T-helper 17 cell (primary cell): Measurements from ENCODE around the gene LINC01488. TPM values are rescaled to one million over a fixed set of nuclear protein-coding genes. Genes with fewer than 3 reads are reported as not detected.

Source experiments
- ATAC-seq: fragments of 150-1000 bp; cut with Tn5 transposase; 2 replicates; pipeline ENCODE4 v1.10.0; 2021; ENCODE audit warnings: mild to moderate bottlenecking, moderate library complexity
- DNase-seq, 3 donors: peaks; one replicate each; pipeline versions ENCODE4 v3.0.0 to v3.0.0-alpha.2; 2020 to 2021
- H3K9me3 ChIP-seq: one replicate; pipeline ENCODE4 v1.7.0; 2013; ENCODE audit warnings: low read length, mild to moderate bottlenecking; ENCODE audit not compliant: control insufficient read depth, poor library complexity, severe bottlenecking
- H3K27ac Mint-ChIP-seq: one replicate; pipeline ENCODE4 v1.8.0; 2022; ENCODE audit warnings: mild to moderate bottlenecking, moderate library complexity, mixed read lengths
- H3K27me3 Mint-ChIP-seq: one replicate; pipeline ENCODE4 v1.8.0; 2022; ENCODE audit warnings: mixed read lengths
- H3K36me3 Mint-ChIP-seq: one replicate; pipeline ENCODE4 v1.8.0; 2022; ENCODE audit warnings: low read depth, mixed read lengths
- H3K4me1 Mint-ChIP-seq: one replicate; pipeline ENCODE4 v1.8.0; 2022; ENCODE audit warnings: mild to moderate bottlenecking, mixed read lengths
- H3K4me3 Mint-ChIP-seq: one replicate; pipeline ENCODE4 v1.8.0; 2022; ENCODE audit warnings: mild to moderate bottlenecking, moderate library complexity, mixed read lengths
- total RNA-seq, 4 donors: library from RNA in 2 of 4; stranded (reverse) in 2 of 4; gene quantifications; one replicate each; pipeline ENCODE4 v1.2.3 and lab custom pipeline; 2022 to 2026

LINC01488 gene
- total RNA-seq, 2 donors from 2014 or later = not detected

DNA sequence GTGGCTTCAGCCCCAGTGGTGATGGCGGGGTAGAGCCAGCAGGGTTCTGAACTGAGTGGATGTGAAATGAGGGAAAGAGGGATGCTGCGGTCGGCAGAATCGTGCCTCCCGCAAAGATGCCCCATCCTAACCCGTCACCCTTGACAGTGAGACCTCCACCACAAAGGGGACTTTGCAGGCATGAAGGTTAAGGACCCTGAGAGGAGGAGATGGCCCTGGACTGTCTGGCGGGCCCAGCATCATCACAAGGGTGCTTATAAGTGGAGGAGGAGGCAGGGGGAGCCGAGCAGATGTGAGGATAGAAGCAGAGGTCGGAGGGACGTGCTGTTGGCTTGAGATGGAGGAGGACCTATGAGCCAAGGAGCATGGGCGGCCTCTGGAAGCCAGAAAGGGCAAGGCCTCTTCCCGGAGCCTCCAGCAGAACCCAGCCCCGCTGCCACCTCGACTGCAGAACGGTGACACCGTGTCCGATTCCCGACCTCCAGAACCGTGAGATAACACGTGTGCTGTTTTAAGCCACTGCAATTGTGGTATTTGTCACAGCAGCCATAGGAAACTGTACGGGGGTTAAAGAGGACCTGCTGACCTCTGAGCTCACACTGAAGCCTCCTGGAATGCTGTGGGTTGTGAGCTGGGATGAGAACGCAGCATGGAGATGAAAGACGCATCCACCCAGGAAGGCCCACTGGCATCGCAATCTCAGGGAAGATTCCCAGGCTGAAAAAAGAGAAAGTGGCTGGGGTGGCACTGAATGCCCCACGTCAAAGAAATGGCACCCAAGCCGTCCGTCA is 10.9 kb downstream of the LINC01488 start:
- Mint-ChIP-seq H3K27me3 (peaks cover 34% of the 10 kb centered on the region), H3K27ac (no peak overlapping the region), H3K4me3 (no peak overlapping the region), H3K36me3 (no peaks in the 10 kb centered on the region), H3K4me1 (no peaks in the 10 kb centered on the region)
- H3K9me3 ChIP-seq = no peaks in the 10 kb centered on the region
- ATAC-seq (no peak), DNase-seq (no peak)

DNA sequence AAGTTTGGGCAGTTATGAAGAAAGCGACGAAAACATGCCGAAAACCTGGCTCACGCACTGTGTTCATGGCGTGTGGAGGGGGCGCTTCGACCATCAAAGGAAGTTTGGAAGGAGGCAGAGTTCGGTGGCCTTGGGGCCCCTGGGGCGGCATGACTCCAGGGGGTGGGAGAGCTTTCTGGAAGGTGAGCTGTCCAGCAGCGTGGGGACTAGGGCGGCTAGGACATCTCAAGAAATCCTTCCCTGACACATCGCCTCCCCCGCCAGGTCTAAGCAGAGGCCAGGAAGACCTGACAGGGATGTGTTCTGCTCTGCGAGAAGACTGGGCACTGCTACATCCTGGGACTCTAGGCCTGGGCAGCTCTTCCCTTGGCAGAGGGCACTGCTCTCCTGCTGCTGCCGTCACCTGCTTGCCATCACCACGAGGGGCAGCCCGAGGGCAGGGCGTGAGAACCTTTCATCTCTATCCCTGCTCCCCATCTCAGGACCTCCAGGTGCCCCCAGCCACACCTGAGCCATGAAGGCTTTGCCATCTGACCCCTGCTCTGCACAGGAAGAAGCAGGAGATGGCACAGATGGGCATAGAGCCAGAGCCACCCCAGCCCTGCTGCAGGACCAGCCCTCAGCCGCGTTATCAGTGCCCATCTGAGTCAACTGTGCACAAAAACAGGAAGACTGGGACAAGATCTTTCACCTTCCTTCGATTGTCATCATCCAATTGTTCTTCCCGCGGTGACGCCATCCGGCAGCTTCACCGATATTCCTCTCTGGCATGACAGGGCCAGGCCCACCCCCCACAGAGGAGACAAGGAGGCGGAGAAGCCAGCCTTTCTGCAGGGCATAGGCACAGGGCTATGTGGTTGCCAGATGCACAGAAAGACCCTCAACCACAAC is 12.7 kb downstream of the LINC01488 start:
- ATAC-seq (no peak), DNase-seq (no peak)
- Mint-ChIP-seq H3K27ac (no peak overlapping the region), H3K4me3 (no peak overlapping the region), H3K36me3 (no peaks in the 10 kb centered on the region), H3K4me1 (no peaks in the 10 kb centered on the region), H3K27me3 (peaks cover 34% of the 10 kb centered on the region)
- H3K9me3 ChIP-seq = no peaks in the 10 kb centered on the region

DNA sequence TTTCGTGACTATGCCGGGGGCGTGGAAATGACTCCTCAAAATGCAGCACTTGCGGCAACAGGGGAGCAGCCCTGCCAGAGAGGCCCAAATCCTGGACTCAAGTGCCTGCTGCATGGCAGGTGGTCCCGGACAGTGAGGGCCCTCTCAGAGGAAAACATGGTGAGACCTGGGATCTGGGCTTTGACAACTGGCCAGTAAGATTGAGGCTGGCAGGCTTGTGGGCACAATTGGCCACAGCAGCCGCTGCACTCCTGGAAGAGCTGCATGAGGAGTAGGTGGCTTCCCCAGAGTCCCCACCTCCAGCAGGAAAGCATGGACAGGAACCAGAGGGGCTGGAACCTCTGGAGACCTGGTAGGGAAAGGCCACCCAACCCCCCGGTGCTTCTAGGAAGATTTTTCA is 13.4 kb downstream of the LINC01488 start:
- H3K9me3 ChIP-seq = no peaks in the 10 kb centered on the region
- no peak for DNase-seq
- H3K36me3 Mint-ChIP-seq = no peaks in the 10 kb centered on the region
- H3K4me3 Mint-ChIP-seq = no peak overlapping the region
- H3K27me3 Mint-ChIP-seq = peaks cover 34% of the 10 kb centered on the region
- no peaks in the 10 kb centered on the region for H3K4me1 Mint-ChIP-seq
- no peak for ATAC-seq
- no peak overlapping the region for H3K27ac Mint-ChIP-seq

DNA sequence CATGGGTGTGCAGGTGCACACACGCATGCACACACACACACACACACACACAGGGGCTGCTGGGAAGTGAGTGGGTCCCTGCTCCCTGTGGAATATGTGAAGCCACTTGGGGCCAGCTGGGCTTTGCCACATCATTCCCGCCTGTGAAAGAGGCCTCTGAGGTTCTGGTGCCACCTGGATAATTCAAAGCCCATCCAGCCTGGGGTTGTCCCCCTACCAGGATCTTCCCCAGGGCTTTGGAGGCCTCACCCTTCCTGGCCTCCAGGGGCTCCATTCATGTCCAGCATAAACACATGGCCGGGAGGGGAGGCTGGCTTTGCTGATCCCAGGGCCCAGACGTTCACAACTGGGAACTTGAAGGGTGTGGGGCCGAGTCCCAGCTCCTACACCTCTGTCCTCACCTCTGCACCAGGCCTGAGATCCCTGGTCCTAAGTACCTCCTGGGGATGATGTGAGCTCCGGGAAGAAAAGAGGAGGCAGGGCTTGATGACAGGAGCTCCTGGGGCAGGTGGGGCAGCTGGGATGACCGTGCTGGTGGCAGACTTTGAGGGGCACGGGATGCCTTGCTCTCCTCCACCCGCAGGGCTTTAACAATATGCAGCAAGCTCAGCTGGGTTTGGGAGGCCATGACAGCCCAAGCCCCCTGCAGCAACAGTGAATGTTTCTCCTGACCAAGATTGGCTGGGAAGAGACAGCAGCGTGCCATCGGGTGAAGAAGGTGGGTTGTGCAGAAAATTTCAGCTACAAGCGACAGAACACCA is 14.2 kb downstream of the LINC01488 start:
- H3K4me3 Mint-ChIP-seq = no peak overlapping the region
- H3K4me1 Mint-ChIP-seq = no peaks in the 10 kb centered on the region
- peaks cover 34% of the 10 kb centered on the region for H3K27me3 Mint-ChIP-seq
- no peak overlapping the region for H3K27ac Mint-ChIP-seq
- ATAC-seq (no peak), DNase-seq (no peak)
- H3K36me3 Mint-ChIP-seq = no peaks in the 10 kb centered on the region
- H3K9me3 ChIP-seq = no peaks in the 10 kb centered on the region

DNA sequence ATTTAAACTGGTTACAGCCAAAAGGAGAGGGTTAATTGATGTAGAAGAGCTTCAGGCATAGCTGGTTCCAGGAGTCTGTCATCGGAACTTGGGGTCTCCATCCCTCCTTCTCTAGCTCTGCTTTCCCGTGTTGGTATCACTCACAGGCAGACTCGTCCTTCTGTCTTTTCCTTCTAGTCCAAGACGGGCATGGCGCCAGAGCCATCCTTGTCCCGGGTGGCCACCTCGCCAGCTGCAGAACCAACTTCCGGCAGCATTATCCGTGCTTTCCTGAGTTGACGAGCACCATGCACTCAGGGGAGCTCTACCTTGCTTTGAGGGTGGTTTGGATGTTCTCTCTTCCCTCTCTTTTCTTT is 14.7 kb downstream of the LINC01488 start:
- no peak overlapping the region for H3K4me3 Mint-ChIP-seq
- no peak overlapping the region for H3K27ac Mint-ChIP-seq
- H3K4me1 Mint-ChIP-seq = peaks cover 1% of the 10 kb centered on the region
- no peak for ATAC-seq
- no peaks in the 10 kb centered on the region for H3K36me3 Mint-ChIP-seq
- H3K9me3 ChIP-seq = no peaks in the 10 kb centered on the region
- peaks cover 34% of the 10 kb centered on the region for H3K27me3 Mint-ChIP-seq
- DNase-seq = no peak

DNA sequence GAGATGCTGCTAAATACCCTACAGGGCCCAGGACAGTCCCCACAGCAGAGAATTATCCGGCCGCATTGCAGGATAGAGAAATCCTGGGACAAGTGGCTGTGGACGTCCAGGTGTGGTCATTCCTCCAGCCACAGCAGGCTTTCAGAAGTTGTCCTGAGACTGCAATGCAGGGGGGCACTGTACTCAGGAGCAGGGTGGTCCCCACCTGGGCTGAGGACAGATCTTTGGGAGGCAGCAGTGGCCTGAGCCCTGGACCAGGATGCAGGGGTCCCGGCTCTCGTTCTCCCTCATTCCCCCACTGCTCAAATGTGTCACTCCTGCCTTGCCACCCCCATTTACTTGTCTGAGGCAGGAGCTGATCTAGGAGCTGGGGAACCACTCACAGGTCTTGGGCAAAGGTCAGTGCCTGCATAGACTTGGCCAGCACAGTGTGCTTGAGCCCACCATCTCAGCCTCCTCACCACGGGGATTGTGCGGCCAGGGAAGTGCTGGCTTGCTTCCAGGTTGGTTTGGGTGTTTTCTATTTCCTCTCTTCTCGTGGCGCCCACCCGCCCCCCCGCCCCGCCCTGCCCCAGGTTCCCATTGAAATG is 15.3 kb downstream of the LINC01488 start:
- H3K27me3 Mint-ChIP-seq = peaks cover 29% of the 10 kb centered on the region
- no peak overlapping the region for H3K27ac Mint-ChIP-seq
- ATAC-seq (no peak), DNase-seq (no peak)
- H3K4me1 Mint-ChIP-seq = peaks cover 2% of the 10 kb centered on the region
- H3K4me3 Mint-ChIP-seq = no peak overlapping the region
- H3K9me3 ChIP-seq = no peaks in the 10 kb centered on the region
- H3K36me3 Mint-ChIP-seq = no peaks in the 10 kb centered on the region

DNA sequence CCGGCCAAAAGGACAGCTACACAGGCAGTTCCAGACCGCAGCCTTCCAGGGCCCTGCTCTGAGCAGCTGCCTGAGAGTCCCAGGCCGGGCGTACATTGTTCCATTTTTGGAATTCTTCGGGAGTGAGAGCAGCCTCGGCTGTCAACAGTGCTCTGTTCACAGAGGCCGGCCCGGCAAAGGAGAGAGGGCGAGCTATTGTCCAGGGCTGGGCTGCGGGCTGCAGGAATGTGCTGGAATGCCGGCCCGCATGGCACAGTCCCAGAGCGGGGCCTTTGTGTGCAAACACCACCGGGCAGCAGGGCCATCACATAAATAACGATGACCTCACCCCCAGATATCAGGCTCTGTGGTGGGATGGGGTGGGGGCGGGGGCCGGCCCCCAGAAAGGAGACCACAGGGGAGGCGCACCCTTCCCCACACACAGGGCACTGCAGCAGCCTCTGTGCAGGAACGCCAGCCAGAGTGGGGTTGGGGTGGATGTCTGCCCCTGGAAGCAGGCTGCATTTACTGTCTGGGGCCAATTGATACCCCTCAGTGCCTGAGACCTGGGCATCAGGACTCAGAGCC is 15.8 kb downstream of the LINC01488 start:
- Mint-ChIP-seq H3K27me3 (peaks cover 24% of the 10 kb centered on the region), H3K27ac (no peak overlapping the region), H3K4me3 (no peak overlapping the region), H3K4me1 (peaks cover 2% of the 10 kb centered on the region), H3K36me3 (no peaks in the 10 kb centered on the region)
- H3K9me3 ChIP-seq = no peaks in the 10 kb centered on the region
- ATAC-seq (no peak), DNase-seq (no peak)

DNA sequence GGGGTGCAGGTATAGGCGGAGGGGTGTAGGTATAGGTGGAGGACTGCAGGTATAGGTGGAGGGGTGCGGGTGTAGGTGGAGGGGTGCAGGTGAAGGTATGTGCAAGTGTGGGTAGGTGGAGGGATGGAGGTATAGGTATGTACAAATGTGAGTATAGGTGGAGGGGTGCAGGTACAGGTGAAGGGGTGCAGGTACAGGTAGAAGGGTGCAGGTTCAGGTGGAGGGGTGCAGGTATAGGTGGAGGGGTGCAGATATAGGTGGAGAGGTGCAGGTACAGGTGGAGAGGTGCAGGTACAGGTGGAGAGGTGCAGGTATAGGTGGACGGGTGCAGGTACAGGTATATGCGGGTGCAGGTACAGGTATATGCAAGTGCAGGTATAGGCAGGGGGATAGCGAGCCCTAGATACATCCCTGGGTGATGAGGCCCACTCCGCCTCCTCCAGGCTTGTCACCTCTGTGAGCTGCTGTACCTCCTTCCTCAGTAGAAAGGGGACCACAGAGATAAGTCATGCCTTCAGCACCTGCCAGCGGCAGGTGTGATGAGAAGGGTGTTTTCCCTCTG is 17.2 kb downstream of the LINC01488 start:
- H3K4me1 Mint-ChIP-seq = peaks cover 9% of the 10 kb centered on the region
- H3K4me3 Mint-ChIP-seq = no peak overlapping the region
- no peaks in the 10 kb centered on the region for H3K9me3 ChIP-seq
- no peaks in the 10 kb centered on the region for H3K36me3 Mint-ChIP-seq
- ATAC-seq = no peak
- DNase-seq = no peak
- H3K27me3 Mint-ChIP-seq = peaks cover 23% of the 10 kb centered on the region
- no peak overlapping the region for H3K27ac Mint-ChIP-seq

DNA sequence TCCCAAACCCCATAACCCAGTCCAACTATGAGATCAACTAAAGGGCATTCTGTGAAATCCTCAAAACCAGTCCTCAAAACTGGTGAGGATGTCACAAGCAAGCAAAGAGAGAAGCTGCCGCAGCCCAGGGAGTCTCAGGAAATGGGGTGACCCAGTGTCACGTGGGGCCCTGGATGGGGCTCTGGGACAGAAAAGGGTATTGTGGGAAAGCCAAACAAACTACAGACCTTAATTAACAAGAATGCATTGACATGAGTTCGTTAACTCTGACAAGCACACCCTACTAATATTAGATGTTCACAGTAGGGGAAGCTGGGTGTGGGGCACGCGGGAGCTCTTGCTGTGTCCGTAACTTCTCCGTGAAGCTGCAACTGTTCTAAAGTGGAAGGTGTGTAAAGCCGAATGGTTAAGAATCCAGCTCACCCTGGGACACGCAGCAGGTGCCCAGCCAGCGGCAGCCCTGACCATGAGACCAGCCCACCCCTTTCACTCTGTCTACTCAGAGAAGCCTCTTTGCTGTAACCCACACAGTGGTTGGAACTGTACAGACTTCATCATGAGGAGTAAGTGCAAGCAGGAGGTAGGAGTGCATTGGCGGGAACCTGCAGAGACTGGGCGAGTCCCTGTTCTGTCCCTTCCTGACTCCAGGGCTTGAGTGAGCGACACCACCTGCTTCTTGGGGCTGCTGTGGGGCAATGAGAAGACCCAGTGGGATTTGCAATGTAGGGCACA is 17.9 kb downstream of the LINC01488 start:
- Mint-ChIP-seq H3K36me3 (no peaks in the 10 kb centered on the region), H3K27ac (no peak overlapping the region), H3K4me1 (peaks cover 10% of the 10 kb centered on the region), H3K27me3 (peaks cover 16% of the 10 kb centered on the region), H3K4me3 (no peak overlapping the region)
- no peak for DNase-seq
- no peak for ATAC-seq
- H3K9me3 ChIP-seq = no peaks in the 10 kb centered on the region

DNA sequence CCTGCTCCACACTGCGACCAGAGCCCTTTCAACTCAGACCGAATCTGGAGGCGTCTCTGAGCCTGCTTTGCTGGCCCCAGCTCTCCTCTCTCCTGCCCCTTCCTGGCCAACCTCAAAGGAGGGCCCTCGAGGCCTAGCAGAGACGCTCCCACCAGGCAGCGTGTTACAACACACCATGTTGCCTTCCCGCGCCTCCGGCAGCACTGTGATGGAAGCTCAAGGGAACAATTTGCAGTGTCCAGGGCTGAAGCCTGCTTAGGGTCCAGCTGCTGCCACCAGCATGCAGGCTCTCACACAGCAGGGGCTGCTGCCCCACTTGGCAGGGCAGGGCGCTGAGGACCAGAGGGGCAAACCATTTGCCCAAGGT is 18.4 kb downstream of the LINC01488 start:
- H3K27me3 Mint-ChIP-seq = peaks cover 16% of the 10 kb centered on the region
- H3K4me1 Mint-ChIP-seq = peaks cover 10% of the 10 kb centered on the region
- no peaks in the 10 kb centered on the region for H3K36me3 Mint-ChIP-seq
- no peak overlapping the region for H3K4me3 Mint-ChIP-seq
- DNase-seq (no peak), ATAC-seq (no peak)
- no peak overlapping the region for H3K27ac Mint-ChIP-seq
- H3K9me3 ChIP-seq = no peaks in the 10 kb centered on the region

DNA sequence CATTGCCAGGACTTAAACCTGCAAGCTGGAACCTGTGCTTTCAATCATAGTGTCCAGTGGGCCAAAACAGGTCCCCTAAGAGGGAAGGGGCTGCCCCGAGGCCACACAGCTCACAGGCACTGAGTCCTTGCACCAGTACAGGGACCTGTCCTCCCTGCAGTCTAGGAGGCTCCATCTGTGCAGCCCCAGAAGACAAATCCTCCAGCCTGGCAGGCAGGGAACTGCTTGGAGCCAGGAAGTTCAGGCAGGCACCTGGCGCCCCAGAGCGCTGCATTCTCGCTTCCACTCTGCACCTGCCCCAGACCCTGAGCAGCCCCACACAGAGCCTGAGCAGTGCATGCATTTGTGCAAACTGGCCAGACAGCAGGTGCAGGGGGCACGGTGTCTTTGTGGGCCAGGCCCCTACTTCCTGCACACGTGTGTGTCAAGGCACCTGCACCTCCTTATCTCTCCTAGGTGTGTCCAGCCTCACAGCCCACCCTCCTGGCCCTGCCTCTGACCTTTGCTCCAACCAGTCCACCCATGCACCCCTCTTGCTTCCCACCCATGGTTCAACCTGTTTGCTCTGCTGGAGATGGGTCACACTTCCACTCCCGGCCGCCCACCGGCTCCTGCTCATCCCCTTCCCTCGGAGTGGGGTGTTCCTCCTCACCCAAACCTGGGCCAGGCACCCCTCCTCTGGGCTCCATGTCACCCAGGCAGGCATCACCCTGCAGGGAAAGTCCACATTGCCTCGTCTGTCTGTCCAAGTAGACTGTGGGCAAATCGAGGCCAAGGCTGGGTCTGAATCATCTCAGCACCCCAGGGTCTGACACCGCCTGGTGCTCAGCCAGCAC is 19.0 kb downstream of the LINC01488 start:
- H3K36me3 Mint-ChIP-seq = no peaks in the 10 kb centered on the region
- H3K27ac Mint-ChIP-seq = no peak overlapping the region
- DNase-seq (no peak), ATAC-seq (no peak)
- peaks cover 14% of the 10 kb centered on the region for H3K27me3 Mint-ChIP-seq
- H3K4me3 Mint-ChIP-seq = no peak overlapping the region
- no peaks in the 10 kb centered on the region for H3K9me3 ChIP-seq
- peaks cover 10% of the 10 kb centered on the region for H3K4me1 Mint-ChIP-seq
